NCI-H2227 treated with DMSO at 0.1 percent for 48 hours (cell line): ENCODE results near the gene PRPSAP1.

Experiments
- DNase-seq: peaks from one replicate; lab custom pipeline; 2025; lab: John Stamatoyannopoulos, UW

The PRPSAP1 gene

GRCh38 chr17:76353599-76354316 lies at the start of gene PRPSAP1:
Gene PRPSAP1, minus strand, starts transcription at chr17:76353916. Its CDS starts 213 bp downstream, at chr17:76353703.
- peak; percentile 92 for DNase-seq

GRCh38 chr17:76402711-76403110 lies 49.0 kb upstream of the PRPSAP1 start:
- no peak for DNase-seq

GRCh38 chr17:76399175-76400172 lies 45.8 kb upstream of the PRPSAP1 start:
- no peak for DNase-seq

- no peak for DNase-seq
Observed at GRCh38 chr17:76398523-76399174, 44.9 kb upstream of the PRPSAP1 start.

GRCh38 chr17:76397687-76398522 lies 44.2 kb upstream of the PRPSAP1 start:
- DNase-seq: peak; percentile 57

- no peak for DNase-seq
Observed at GRCh38 chr17:76397184-76397583, 43.5 kb upstream of the PRPSAP1 start.

- DNase-seq: no peak
Observed at GRCh38 chr17:76395980-76396379, 42.3 kb upstream of the PRPSAP1 start.

GRCh38 chr17:76394166-76394565 lies 40.5 kb upstream of the PRPSAP1 start:
- no peak for DNase-seq

- DNase-seq: no peak
Observed at GRCh38 chr17:76391200-76391715, 37.5 kb upstream of the PRPSAP1 start.

GRCh38 chr17:76390003-76390421 lies 36.3 kb upstream of the PRPSAP1 start:
- DNase-seq: no peak

GRCh38 chr17:76388966-76389888 lies 35.5 kb upstream of the PRPSAP1 start:
- no peak for DNase-seq

GRCh38 chr17:76386966-76387765 lies 33.5 kb upstream of the PRPSAP1 start:
- DNase-seq: no peak

- DNase-seq: no peak
Observed at GRCh38 chr17:76385892-76386786, 32.4 kb upstream of the PRPSAP1 start.

GRCh38 chr17:76384987-76385891 lies 31.5 kb upstream of the PRPSAP1 start:
- no peak for DNase-seq

- DNase-seq: no peak
Observed at GRCh38 chr17:76384222-76384986, 30.7 kb upstream of the PRPSAP1 start, which contains the start of gene SPHK1. Gene SPHK1, plus strand, starts transcription at chr17:76384609. Its CDS starts 1,036 bp downstream, at chr17:76385645.

- no peak for DNase-seq
Observed at GRCh38 chr17:76383546-76384221, 30.0 kb upstream of the PRPSAP1 start.
